Osteoblast (primary cell): ENCODE data around the gene RBBP8. TPM values are rescaled to one million over a fixed set of nuclear protein-coding genes. Genes with fewer than 3 reads are reported as not detected.

ENCODE experiments used
- DNase-seq: peaks from one replicate; pipeline ENCODE4 v3.0.0; 2011; ENCODE audit warnings: low spot score, mixed read lengths; ENCODE audit not compliant: insufficient read length; ENCODE audit errors: missing footprints
- H2AFZ ChIP-seq: 2 replicates; pipeline ENCODE4 v1.6.0; 2011; ENCODE audit warnings: mild to moderate bottlenecking, low read length
- H3K27ac ChIP-seq: 2 replicates; pipeline ENCODE4 v1.5.1; 2011; ENCODE audit warnings: mild to moderate bottlenecking, low read depth, low read length, moderate library complexity
- H3K27me3 ChIP-seq: 2 replicates; pipeline ENCODE4 v1.6.0; 2012; ENCODE audit warnings: mild to moderate bottlenecking, control low read depth, inconsistent platforms, low read length, moderate library complexity; ENCODE audit not compliant: insufficient read depth
- H3K36me3 ChIP-seq: 2 replicates; pipeline ENCODE4 v1.5.1; 2011; ENCODE audit warnings: mild to moderate bottlenecking, low read length, control low read depth, moderate library complexity; ENCODE audit not compliant: insufficient read depth
- H3K4me1 ChIP-seq: 2 replicates; pipeline ENCODE4 v1.5.1; 2011; ENCODE audit warnings: mild to moderate bottlenecking, low read length, control low read depth, moderate library complexity; ENCODE audit not compliant: insufficient read depth
- H3K4me2 ChIP-seq: 2 replicates; pipeline ENCODE4 v1.6.0; 2011; ENCODE audit warnings: mild to moderate bottlenecking, low read length; ENCODE audit not compliant: insufficient read depth
- H3K4me3 ChIP-seq: fragments of 200-600 bp; sonication (generic); 3 replicates; pipeline ENCODE4 v1.5.1; 2012; ENCODE audit warnings: mild to moderate bottlenecking, low read length, inconsistent platforms; ENCODE audit not compliant: insufficient read depth
- H3K79me2 ChIP-seq: 2 replicates; pipeline ENCODE4 v1.6.0; 2012; ENCODE audit warnings: mild to moderate bottlenecking, low read length, control low read depth, inconsistent platforms; ENCODE audit not compliant: insufficient read depth
- H3K9me3 ChIP-seq: 2 replicates; pipeline ENCODE4 v1.5.1; 2011; ENCODE audit warnings: low read depth, low read length, control low read depth
- H4K20me1 ChIP-seq: 2 replicates; pipeline ENCODE4 v1.6.0; 2012; ENCODE audit warnings: mild to moderate bottlenecking, low read length, control low read depth; ENCODE audit not compliant: insufficient read depth
- CTCF ChIP-seq: IDR thresholded peaks from 2 replicates; pipeline ENCODE4 v1.5.1; 2011; ENCODE audit warnings: mild to moderate bottlenecking, low read depth, low read length, moderate library complexity; ENCODE audit errors: extremely low read depth
- total RNA-seq: library from RNA; depleted of rRNA; stranded (reverse); fragments of >200 nt; gene quantifications from 2 replicates; pipeline ENCODE4 v1.2.3, GENCODE V29; 2012

RBBP8 gene
- total RNA-seq, 1 donor, result 40.2 TPM

DNA sequence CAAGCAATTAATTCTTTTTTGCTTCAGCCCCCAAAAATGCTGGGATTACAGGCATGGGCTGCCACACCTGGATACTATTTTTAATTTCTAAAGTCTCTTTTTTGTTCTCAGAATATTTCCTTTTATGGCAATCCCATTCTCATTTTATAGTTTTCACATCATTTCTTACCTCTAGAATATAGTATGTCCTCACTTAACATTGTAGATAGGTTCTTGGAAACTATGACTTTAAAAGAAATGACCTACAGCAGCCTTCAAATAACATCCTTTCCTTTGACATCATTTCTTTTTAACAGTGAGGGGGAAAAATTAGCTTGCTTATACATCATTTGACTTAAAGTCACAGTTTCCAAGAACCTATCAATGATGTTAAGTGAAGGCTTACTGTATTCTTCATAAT is 31.6 kb downstream of the RBBP8 start:
- TF ChIP-seq CTCF, result no peak
- H3K27me3 ChIP-seq, result no peaks in the 10 kb centered on the region
- no peaks in the 10 kb centered on the region for H4K20me1 ChIP-seq
- no peak for DNase-seq
- H3K4me2 ChIP-seq, result no peak overlapping the region
- no peaks in the 10 kb centered on the region for H3K9me3 ChIP-seq
- no peak overlapping the region for H3K4me3 ChIP-seq
- no peaks in the 10 kb centered on the region for H3K79me2 ChIP-seq
- no peaks in the 10 kb centered on the region for H3K36me3 ChIP-seq
- H2AFZ ChIP-seq, result no peak overlapping the region
- H3K27ac ChIP-seq, result no peak overlapping the region
- H3K4me1 ChIP-seq, result no peaks in the 10 kb centered on the region

GRCh38 chr18:22971038-22971437 is 37.9 kb downstream of the RBBP8 start:
- H3K4me1 ChIP-seq, result peaks cover 3% of the 10 kb centered on the region
- no peak overlapping the region for H3K4me3 ChIP-seq
- no peaks in the 10 kb centered on the region for H3K27me3 ChIP-seq
- H4K20me1 ChIP-seq, result no peaks in the 10 kb centered on the region
- H3K4me2 ChIP-seq, result no peak overlapping the region
- TF ChIP-seq CTCF, result no peak
- H3K27ac ChIP-seq, result no peak overlapping the region
- no peaks in the 10 kb centered on the region for H3K36me3 ChIP-seq
- no peaks in the 10 kb centered on the region for H3K79me2 ChIP-seq
- DNase-seq, result peak; percentile 1
- no peak overlapping the region for H2AFZ ChIP-seq
- H3K9me3 ChIP-seq, result no peaks in the 10 kb centered on the region

DNA sequence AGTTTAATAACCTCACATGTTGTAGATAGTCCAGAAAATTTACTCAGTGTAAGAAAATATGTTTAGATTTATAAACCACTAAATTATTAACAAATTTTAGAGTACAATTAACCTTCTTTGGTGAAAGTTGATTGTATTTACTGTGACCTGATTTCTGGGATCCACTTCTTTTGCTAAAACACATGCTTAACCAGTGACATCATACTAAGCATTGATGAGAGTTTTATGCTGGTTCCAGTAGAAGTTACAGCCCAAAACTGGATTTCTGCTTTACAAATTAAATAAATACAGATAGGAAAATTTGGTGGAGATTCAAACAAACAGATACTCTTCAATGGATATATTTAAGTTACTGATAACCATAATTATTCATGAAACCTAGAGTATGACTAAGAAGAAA is 40.9 kb downstream of the RBBP8 start:
- no peak for TF ChIP-seq CTCF
- Histone ChIP-seq H3K27me3 (no peaks in the 10 kb centered on the region), H3K4me1 (peaks cover 14% of the 10 kb centered on the region), H3K79me2 (no peaks in the 10 kb centered on the region), H3K4me2 (no peak overlapping the region), H3K9me3 (no peaks in the 10 kb centered on the region), H3K36me3 (no peaks in the 10 kb centered on the region), H3K4me3 (no peak overlapping the region), H3K27ac (no peak overlapping the region), H2AFZ (no peak overlapping the region), H4K20me1 (no peaks in the 10 kb centered on the region)
- DNase-seq, result no peak

GRCh38 chr18:22974707-22975106 is 41.6 kb downstream of the RBBP8 start:
- H3K9me3 ChIP-seq, result no peaks in the 10 kb centered on the region
- no peaks in the 10 kb centered on the region for H3K27me3 ChIP-seq
- H3K36me3 ChIP-seq, result no peaks in the 10 kb centered on the region
- TF ChIP-seq CTCF, result no peak
- H3K27ac ChIP-seq, result no peak overlapping the region
- H3K4me2 ChIP-seq, result no peak overlapping the region
- H4K20me1 ChIP-seq, result no peaks in the 10 kb centered on the region
- no peaks in the 10 kb centered on the region for H3K79me2 ChIP-seq
- H3K4me3 ChIP-seq, result no peak overlapping the region
- no peak for DNase-seq
- H2AFZ ChIP-seq, result no peak overlapping the region
- peaks cover 14% of the 10 kb centered on the region for H3K4me1 ChIP-seq
